GM19351 (cell line): ENCODE results near the gene STK16.
"Not testable (repeated sequence)": the region's sequence is repeated elsewhere in the genome, so short reads cannot be mapped to it uniquely, and the experiment has no call there.

Experiments used
- ATAC-seq: cut with Tn5 transposase; IDR thresholded peaks from one replicate; pipeline ENCODE4 v1.9.1; 2021; ENCODE audit warnings: mild to moderate bottlenecking, moderate library complexity; ENCODE audit not compliant: unreplicated experiment

The STK16 gene

GRCh38 chr2:219286436-219287115 lies 41.3 kb downstream of the STK16 start:
- ATAC-seq = no peak

GRCh38 chr2:219287116-219287440 lies 41.8 kb downstream of the STK16 start:
- not testable (repeated sequence) for ATAC-seq

DNA sequence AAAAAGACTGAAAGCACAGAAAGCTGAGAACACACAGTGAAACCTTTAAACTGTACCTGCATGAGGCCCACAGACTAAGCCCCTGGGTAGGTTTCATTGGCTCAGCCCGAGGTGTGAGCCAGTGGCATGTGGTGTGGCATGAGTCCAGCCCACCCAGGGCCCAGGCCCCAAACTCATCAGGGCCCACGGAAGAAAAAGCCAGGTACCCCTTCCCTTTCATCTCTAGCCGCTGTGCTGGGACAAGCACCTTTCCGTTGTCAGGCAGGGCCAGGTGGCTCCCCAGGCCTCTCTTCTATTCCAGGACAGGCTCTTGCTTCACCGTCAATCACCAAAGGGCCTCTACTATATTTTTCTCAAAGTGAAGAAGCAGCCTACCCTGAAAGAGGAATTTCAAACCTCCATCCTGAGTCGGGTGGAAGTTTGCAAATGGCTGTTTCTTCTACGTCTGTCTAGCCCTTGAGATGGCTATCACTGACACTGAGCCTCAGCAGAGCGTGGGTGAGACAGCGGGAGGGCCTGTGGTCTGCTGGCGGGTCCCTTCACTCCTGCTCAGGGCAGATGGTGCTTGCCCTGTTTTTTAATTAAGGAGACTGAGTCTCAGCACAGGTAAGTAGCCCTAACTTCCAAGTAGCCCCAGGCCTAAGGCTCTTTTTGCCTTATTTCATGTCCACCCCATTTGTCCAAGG lies 42.4 kb downstream of the STK16 start:
- ATAC-seq = no peak

- no peak for ATAC-seq
Observed at GRCh38 chr2:219289195-219289536, 43.9 kb downstream of the STK16 start.

DNA sequence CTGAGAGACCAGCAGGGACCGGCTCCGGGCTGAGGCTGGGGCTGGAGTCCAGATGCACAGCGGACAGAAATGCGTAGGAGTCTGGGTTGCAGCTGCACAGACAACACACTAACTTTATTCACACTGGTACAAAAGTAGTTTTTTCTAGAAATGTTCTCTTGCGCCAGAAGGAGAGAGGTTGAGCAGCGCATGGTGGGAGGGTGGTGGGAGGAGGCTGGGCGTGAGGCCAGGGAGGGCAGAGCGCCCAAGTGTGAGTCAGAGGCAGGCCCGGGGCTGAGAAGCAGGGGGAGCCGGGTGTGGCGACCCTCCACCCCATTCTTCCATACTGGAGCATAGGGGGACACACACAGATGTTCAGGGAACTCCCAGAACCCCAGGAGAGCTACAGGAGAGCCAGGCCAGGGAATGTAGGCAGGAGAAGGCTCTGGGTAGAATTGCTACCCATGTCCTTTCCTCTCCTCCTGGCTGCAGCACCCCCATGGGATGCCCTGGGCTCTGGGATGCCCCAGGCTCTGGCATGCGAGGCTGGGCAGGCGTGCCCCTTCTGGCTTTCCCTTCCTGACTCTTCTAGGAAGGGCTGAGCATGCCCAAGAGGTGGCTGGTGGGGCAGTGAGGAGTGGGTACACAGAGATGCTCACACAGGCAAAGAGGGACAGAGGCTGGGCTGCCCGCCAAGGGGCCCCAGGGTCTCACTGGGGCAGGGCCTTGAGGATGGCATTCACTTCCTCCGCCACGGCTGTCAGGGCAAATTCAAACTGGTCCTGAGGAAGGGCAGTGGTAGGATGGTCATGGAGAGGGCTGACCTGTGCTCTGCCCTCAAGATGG lies 44.5 kb downstream of the STK16 start:
- ATAC-seq = no peak

- no peak for ATAC-seq
Observed at GRCh38 chr2:219290381-219291171, 45.3 kb downstream of the STK16 start.

DNA sequence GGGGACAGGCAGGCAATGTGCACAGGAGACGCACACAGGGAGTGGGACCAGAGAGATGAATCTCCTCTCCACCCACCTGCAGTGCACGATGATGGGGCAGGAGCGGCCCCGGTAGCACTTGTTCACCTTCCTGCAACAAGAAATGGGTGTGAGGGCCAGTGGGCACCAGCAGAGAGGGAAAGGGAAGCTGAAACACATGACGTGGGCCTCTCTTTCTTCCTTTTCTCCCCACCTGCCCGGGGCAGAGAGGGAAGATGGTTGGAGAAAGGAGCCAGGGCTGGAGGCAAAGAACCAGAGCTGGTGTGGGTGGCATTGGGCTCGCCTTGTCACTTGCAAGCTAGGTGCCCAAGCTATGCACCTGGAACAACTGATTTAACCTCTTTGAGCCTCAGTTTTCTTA lies 46.1 kb downstream of the STK16 start:
- no peak for ATAC-seq

GRCh38 chr2:219291910-219292490 lies 46.7 kb downstream of the STK16 start:
- no peak for ATAC-seq

DNA sequence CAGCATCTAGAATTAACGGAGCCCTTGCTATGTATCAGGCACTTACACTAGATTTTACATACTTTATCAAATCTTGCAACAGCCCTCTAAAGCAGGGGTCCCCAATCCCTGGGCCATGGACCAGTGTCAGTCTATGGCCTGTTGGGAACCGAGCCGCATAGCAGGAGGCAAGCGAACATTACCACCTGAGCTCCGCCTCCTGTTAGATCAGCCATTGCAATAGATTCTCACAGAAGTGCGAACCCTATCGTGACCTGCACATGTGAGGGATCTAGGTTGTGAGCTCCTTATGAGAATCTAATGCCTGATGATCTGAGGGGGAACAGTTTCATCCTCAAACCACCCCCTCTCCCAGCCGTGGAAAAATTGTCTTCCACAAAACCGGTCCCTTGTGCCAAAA lies 47.3 kb downstream of the STK16 start:
- no peak for ATAC-seq

DNA sequence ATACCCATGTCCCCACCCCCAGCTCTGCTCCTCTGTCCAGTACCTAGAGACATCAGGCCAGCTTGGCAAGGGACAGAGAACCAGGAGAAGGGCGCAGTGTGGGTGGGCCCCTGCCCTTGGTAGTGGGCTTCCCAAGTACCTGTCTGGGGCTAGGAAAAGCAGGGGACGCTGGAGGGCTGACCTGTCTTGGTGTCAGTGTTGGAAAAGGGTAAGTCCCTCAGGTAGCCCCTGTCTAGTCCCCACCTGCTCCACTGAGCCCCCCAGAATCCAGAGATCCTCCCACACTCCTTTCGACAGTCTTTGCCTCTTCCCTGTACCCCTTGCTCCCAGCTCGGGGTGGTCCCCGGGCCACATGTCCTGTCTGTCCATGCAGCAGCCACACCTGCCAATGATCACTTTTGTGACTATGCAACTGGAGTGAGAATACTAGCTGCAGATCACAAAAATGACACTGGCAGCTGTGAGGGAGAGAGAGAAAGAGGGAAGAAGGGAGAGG lies 48.5 kb downstream of the STK16 start:
- no peak for ATAC-seq

- peak; percentile 91 for ATAC-seq
Observed at GRCh38 chr2:219294356-219295351, 49.4 kb downstream of the STK16 start.

GRCh38 chr2:219296142-219296541 lies 50.9 kb downstream of the STK16 start:
- no peak for ATAC-seq

DNA sequence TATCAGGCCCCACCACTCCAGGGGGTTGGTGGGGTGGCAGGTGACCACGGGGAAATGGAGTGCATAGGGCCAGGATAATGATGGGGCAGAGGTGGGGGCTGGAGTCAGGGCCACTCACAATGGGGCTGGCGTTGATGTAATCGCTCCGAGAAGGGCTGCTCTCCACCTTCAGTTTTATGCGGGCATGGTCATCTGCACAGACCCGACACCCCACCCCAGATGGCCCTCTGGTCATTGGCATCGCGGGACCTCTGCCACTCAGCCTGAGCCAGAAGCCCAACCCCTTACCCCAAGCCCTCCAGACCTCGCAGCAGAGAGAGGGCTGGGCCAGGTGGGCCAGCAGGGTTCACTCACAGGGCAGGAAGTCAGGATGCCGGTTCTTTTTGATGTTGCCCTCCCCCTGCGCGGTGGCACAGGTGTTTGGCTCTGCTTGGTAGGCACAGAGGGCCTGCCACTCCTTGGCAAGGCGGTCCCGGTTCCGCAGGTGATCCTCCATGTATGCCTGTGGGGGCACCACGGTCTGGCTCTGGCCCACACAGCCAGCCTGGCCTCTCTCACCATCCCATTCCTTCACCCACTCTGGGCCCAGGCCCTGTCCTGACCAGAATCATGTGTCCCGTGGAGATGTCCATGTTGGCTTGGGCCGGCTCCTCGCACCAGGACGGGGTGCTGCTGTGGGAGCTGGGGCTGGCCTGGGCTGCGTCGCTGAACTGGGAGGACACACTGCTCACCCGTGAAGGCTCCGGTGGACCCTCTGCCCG lies 51.5 kb downstream of the STK16 start:
- no peak for ATAC-seq

DNA sequence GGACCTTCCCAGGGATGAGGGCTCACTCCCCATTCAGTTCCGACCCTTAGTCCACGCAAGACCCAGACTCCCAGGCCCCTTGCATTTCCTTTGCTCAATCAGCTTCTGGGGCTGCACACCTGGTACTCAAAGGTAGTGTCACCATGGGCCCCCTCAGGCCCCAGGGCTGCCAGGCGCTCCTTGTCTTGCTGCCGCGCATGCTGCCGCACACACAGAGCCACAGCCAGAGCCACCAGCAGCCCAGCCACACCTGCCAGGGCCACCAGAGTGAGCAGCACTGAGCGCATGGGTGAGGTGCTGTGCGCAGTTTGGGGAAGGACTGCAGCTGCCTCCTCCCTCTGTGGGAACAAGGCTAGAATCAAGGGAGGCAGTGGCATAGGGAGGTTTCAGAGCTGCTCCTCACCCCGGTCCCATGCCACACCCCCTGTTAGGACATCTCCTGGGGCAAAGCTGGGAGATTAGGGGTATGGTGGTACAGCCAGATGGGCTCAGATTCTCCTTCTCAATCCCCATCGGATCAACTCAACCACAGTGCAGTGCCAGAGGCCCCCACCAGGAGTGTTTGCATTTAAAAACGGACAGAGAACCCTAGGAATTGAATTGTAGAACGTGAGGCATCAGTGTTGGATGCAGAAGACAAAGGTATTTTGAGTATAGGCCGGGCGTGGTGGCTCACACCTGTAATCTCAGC lies 52.6 kb downstream of the STK16 start:
- ATAC-seq = no peak

DNA sequence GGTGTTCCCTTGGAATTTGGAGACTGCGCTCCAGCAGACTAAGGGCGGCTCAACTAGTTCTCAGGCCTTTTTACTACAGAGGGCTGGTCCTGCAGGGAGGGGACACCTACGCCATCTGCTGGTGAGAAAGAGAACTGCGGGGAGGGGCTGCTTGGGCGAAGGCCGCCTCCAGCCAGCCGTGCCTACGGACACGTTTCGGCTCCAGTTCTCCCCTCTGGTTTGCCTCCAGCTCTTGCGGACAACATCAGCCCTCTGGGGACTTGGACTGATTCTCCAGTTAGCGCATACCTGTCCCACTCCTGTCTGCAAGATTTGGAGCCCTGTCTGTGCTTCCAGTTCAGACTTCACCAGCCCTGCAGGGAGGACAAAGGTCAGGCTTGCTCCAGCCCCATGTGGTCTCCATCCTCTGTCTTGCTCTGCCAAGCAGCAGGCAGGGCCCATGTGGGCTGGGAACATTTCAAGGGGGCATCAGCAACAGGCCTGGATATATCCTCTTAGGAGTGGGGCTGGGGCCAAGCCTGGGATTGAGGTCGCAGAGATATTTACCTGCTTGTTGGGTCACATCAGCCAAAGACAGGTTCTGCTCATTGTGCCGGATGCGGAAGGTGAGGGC lies 53.6 kb downstream of the STK16 start:
- peak; percentile 59 for ATAC-seq

DNA sequence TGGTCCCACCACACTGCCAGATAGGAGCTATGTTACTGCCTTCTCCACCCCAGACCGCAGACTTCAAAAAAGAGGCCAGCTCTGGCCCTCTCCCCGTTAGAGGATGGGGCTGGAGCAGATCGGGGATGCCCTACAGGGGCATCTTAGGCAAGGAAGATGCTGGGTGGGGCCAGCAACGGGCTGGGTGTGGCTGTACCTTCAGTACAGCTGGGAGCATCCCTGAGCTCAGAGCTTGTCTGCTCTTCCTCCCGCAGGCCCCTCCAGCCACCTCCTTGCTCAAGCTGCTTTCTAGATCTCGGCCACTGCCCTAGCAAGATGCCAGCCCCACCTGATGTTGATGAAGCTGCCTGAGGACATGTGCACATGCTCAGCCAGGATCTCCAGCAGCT lies 54.1 kb downstream of the STK16 start:
- ATAC-seq = no peak
